ENCODE measurements around the gene TRIM2. TPM values are rescaled to one million over a fixed set of nuclear protein-coding genes. Genes with fewer than 3 reads are reported as not detected.
A peak's percentile ranks its signal among the peaks of the same experiment; 100 is the strongest.

The TRIM2 gene
- total RNA-seq, 3 donors from 2014 or later, result 0.34 to 0.94 (median 0.49) TPM

DNA sequence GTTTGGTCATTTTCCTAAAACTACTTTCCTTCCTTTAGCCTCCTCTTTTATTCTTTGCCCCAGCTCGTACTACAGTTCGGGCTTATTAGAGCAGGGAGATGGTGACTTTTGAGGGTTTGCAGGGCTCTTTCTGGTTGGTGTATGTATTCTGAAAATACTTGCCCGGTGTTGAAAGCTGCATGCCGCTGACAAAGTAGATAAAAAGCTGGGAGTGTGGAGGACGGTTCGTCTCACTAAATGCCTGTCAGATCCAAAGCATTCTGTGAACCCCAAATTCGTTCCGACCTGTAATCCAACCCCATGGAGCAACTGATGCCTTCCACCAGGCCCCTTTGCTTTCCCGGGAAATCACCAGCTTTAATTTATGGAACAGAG, 19.2 kb downstream of the TRIM2 start:
- Mint-ChIP-seq H3K27me3 (ENCODE audit: low read depth) (peaks cover 12% of the 10 kb centered on the region), H3K4me1 (ENCODE audit: low read depth) (peaks cover 31% of the 10 kb centered on the region), H3K4me3 (peak overlapping the region; percentile 85), H3K9me3 (no peaks in the 10 kb centered on the region), H3K36me3 (ENCODE audit: insufficient read depth) (no peaks in the 10 kb centered on the region)
- DNase-seq (no peak), ATAC-seq (no peak)

- Mint-ChIP-seq H3K4me1 (ENCODE audit: low read depth) (peaks cover 31% of the 10 kb centered on the region), H3K36me3 (ENCODE audit: insufficient read depth) (no peaks in the 10 kb centered on the region), H3K9me3 (no peaks in the 10 kb centered on the region), H3K4me3 (peak overlapping the region; percentile 47), H3K27me3 (ENCODE audit: low read depth) (peaks cover 13% of the 10 kb centered on the region)
- no peak for DNase-seq
- no peak for ATAC-seq
Observed at GRCh38 chr4:153223930-153224329, 19.7 kb downstream of the TRIM2 start.

GRCh38 chr4:153224474-153224873, 20.2 kb downstream of the TRIM2 start:
- Mint-ChIP-seq H3K36me3 (ENCODE audit: insufficient read depth) (no peaks in the 10 kb centered on the region), H3K4me3 (no peak overlapping the region), H3K27me3 (ENCODE audit: low read depth) (peaks cover 13% of the 10 kb centered on the region)

GRCh38 chr4:153227469-153228075, 23.3 kb downstream of the TRIM2 start:
- H3K4me3 Mint-ChIP-seq, result no peak overlapping the region
- H3K27me3 Mint-ChIP-seq (ENCODE audit: low read depth), result peaks cover 15% of the 10 kb centered on the region
- H3K36me3 Mint-ChIP-seq (ENCODE audit: insufficient read depth), result no peaks in the 10 kb centered on the region
- H3K9me3 Mint-ChIP-seq, result no peaks in the 10 kb centered on the region
- ATAC-seq, result no peak
- DNase-seq, result no peak
- peaks cover 26% of the 10 kb centered on the region for H3K4me1 Mint-ChIP-seq (ENCODE audit: low read depth)

More at GRCh38 chr4:153224474-153224873, 20.2 kb downstream of the TRIM2 start:
- no peak for DNase-seq
- no peaks in the 10 kb centered on the region for H3K9me3 Mint-ChIP-seq
- no peak for ATAC-seq
- peaks cover 31% of the 10 kb centered on the region for H3K4me1 Mint-ChIP-seq (ENCODE audit: low read depth)

DNA sequence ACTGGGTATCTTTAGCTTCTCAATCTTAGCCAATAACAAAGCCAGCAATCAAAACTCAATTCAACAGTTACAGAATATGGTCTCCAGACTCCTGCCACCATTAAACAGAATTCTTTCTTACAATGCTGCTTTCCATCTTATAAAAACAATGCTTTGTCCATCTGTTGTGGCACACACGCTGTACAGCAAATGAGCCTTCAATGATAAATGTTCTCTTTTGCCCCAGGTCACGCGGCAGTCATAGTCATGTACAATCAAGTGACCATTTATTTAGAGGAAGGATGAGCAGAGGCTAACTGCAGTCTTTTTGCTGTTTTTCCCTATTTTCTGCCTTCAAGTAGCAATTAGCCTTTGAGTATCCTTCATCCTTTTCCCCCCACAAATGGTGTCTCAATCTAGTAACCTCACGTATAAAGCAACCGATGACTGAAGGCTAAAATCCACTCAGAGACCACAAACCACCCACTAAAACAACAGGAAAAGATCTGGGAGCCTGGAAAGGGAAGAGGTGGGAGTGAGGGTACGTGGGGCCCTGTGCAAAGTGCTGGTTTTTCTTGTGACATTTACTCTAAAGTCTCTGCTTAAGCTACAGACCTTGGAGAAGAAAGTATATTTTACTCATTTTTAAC, 24.4 kb downstream of the TRIM2 start:
- H3K27me3 Mint-ChIP-seq (ENCODE audit: low read depth), result peaks cover 15% of the 10 kb centered on the region
- ATAC-seq (no peak), DNase-seq (no peak)
- H3K4me3 Mint-ChIP-seq, result no peak overlapping the region
- peaks cover 30% of the 10 kb centered on the region for H3K4me1 Mint-ChIP-seq (ENCODE audit: low read depth)
- H3K9me3 Mint-ChIP-seq, result no peaks in the 10 kb centered on the region
- H3K36me3 Mint-ChIP-seq (ENCODE audit: insufficient read depth), result no peaks in the 10 kb centered on the region

DNA sequence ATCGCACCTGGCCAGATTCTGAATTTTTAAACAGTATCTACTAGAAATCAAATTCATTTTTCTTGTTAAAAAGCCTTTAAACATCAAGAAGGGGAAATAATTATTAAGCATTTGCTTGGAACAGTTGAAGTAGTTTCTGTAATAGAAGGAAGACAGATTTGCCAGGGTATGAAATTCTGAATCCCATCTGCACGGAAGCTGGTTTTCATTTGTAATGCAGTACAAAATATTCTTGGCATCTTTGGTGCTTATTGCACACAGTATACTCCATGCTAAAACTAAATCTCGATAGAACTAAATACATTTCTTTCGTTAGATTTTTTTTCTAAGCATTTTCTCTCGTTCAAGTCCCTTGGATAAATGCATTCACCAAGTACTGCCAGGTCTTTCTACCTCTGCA, 25.3 kb downstream of the TRIM2 start:
- Mint-ChIP-seq H3K4me3 (no peak overlapping the region), H3K36me3 (ENCODE audit: insufficient read depth) (no peaks in the 10 kb centered on the region), H3K9me3 (no peaks in the 10 kb centered on the region), H3K4me1 (ENCODE audit: low read depth) (peaks cover 23% of the 10 kb centered on the region), H3K27me3 (ENCODE audit: low read depth) (peaks cover 10% of the 10 kb centered on the region)
- ATAC-seq, result no peak
- no peak for DNase-seq

DNA sequence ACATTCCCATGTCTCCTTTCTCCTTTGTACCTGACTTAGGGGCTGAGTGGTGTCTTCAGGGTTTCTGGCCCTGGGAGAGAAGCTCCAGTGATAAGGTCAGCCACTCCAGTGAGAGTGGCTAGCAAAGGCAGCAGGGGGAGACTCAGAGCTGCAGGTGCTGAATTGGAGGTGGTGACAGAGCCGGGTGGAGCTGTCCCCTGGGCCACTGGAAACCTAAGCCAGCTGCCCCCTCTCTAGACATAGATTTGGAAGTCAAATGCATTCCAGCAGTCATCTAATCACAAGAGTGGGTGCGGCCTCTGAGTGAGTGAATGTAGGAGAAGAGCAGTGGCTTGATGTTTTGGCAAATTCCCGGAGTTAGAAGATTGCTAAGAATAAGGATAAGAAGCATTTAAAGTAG, 28.5 kb downstream of the TRIM2 start:
- no peak for DNase-seq
- ATAC-seq, result peak in 1 of 2 donors; percentile 18
- Mint-ChIP-seq H3K4me1 (ENCODE audit: low read depth) (peaks cover 16% of the 10 kb centered on the region), H3K27me3 (ENCODE audit: low read depth) (peaks cover 8% of the 10 kb centered on the region), H3K9me3 (no peaks in the 10 kb centered on the region), H3K4me3 (no peak overlapping the region), H3K36me3 (ENCODE audit: insufficient read depth) (no peaks in the 10 kb centered on the region)

DNA sequence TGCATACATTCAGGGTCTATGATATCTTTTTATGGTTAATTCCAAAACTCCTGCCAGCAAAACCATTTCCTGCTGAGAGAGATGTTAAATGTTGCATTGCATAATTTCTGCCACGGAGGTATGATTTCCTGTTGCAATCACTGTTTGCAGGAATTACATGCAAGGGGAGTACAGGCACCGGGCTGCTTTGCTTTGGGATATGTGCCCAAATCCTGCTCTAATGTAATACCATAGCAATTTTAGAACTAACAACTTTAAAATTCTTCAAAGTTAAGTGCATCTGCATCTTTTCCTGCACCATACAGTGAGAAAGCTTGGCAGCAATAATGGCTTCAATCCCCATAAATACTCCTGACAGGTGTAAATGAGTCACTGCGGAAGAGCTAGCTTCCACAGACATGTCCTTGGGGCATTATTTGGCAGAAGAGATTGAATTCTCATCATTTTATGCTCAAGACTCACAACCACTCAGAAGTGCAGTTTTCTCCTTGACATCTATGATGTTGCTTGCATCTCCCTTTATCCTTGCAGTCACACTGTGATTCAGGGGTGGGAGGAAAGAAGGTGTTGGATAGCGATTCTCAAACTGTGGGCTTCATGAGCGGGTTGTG, 29.6 kb downstream of the TRIM2 start:
- H3K9me3 Mint-ChIP-seq, result no peaks in the 10 kb centered on the region
- no peaks in the 10 kb centered on the region for H3K36me3 Mint-ChIP-seq (ENCODE audit: insufficient read depth)
- H3K27me3 Mint-ChIP-seq (ENCODE audit: low read depth), result peaks cover 2% of the 10 kb centered on the region
- ATAC-seq (no peak), DNase-seq (no peak)
- H3K4me1 Mint-ChIP-seq (ENCODE audit: low read depth), result peaks cover 16% of the 10 kb centered on the region
- H3K4me3 Mint-ChIP-seq, result no peak overlapping the region

GRCh38 chr4:153234885-153235284, 30.6 kb downstream of the TRIM2 start:
- Mint-ChIP-seq H3K36me3 (ENCODE audit: insufficient read depth) (no peaks in the 10 kb centered on the region), H3K4me1 (ENCODE audit: low read depth) (peaks cover 16% of the 10 kb centered on the region), H3K4me3 (no peak overlapping the region), H3K9me3 (no peaks in the 10 kb centered on the region), H3K27me3 (ENCODE audit: low read depth) (peaks cover 2% of the 10 kb centered on the region)
- DNase-seq, result no peak
- no peak for ATAC-seq

GRCh38 chr4:153238135-153238919, 34.1 kb downstream of the TRIM2 start:
- Mint-ChIP-seq H3K4me1 (ENCODE audit: low read depth) (peaks cover 7% of the 10 kb centered on the region), H3K9me3 (no peaks in the 10 kb centered on the region), H3K27me3 (ENCODE audit: low read depth) (no peaks in the 10 kb centered on the region), H3K36me3 (ENCODE audit: insufficient read depth) (no peaks in the 10 kb centered on the region), H3K4me3 (no peak overlapping the region)
- ATAC-seq (no peak), DNase-seq (no peak)

DNA sequence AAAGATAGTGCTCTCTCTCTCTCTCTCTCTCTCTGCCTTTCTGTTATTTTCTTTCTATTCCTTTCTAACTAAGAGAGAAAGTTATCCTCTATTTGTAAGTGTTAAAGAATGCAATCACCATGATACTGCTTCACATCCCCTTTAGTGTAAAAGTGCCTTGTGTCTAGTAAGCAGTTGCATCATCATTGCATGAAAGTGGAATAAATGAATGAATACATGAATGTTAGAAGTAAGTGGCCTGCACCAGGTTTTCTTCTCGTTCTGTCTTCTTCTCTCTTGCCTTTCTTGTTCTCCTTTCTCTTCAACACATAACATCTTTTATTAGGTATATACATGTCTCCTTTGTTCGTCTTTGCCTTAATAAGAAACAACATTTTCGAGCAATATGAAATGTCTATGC, 35.2 kb downstream of the TRIM2 start:
- Mint-ChIP-seq H3K4me1 (ENCODE audit: low read depth) (peaks cover 4% of the 10 kb centered on the region), H3K27me3 (ENCODE audit: low read depth) (no peaks in the 10 kb centered on the region), H3K36me3 (ENCODE audit: insufficient read depth) (no peaks in the 10 kb centered on the region), H3K9me3 (no peaks in the 10 kb centered on the region), H3K4me3 (no peak overlapping the region)
- ATAC-seq, result no peak
- no peak for DNase-seq

DNA sequence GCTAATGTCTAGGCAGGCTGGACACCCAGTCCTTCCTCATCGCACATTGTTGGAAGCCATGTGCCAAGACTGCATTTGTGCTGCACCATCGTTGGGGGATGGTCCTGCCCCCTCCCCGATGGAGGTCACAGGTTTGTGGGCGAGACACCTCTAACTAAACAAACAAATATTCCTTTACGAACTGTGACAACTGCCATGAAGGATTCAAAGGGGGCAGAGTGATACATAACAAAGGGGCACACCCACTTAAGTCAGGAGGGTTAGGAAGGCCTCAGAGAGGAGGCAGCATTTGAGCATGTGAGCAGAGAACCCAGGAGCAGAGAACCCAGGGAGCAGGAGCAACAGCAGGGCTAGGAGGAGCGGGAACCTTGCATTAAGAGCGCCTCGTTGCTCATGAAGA, 37.1 kb downstream of the TRIM2 start:
- H3K4me1 Mint-ChIP-seq (ENCODE audit: low read depth), result no peaks in the 10 kb centered on the region

GRCh38 chr4:153241970-153242838, 38.0 kb downstream of the TRIM2 start:
- no peaks in the 10 kb centered on the region for H3K27me3 Mint-ChIP-seq (ENCODE audit: low read depth)
- H3K4me1 Mint-ChIP-seq (ENCODE audit: low read depth), result no peaks in the 10 kb centered on the region
- ATAC-seq (no peak), DNase-seq (no peak)
- H3K36me3 Mint-ChIP-seq (ENCODE audit: insufficient read depth), result no peaks in the 10 kb centered on the region
- H3K9me3 Mint-ChIP-seq, result no peaks in the 10 kb centered on the region
- no peak overlapping the region for H3K4me3 Mint-ChIP-seq

More for the DNA sequence above, 37.1 kb downstream of the TRIM2 start:
- no peaks in the 10 kb centered on the region for H3K9me3 Mint-ChIP-seq
- H3K36me3 Mint-ChIP-seq (ENCODE audit: insufficient read depth), result no peaks in the 10 kb centered on the region
- DNase-seq (no peak), ATAC-seq (no peak)
- H3K27me3 Mint-ChIP-seq (ENCODE audit: low read depth), result no peaks in the 10 kb centered on the region
- no peak overlapping the region for H3K4me3 Mint-ChIP-seq

DNA sequence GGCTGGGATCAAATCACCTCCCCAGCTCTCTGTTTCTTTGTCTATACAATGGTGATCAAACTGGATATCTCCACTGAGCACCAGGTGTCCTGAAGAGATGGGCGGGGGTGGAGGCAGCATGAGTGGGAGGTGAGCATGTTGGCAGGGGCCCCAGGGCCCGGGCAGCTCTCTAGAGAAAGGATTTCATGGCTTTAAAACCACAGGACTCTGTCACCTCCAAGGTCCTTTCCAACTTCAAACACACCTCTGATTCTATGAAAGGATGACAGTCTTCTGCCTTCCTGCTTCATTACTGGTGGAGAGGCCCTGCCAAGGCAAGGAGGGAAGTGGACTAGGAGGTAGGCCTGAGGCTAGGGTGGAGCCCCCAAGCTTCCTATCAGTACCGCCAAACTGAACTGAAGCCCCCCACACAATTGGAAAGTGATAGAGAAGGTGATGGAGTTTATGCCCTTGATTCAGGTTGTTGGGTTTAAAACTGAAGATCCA, 38.6 kb downstream of the TRIM2 start:
- DNase-seq (no peak), ATAC-seq (no peak)
- no peaks in the 10 kb centered on the region for H3K36me3 Mint-ChIP-seq (ENCODE audit: insufficient read depth)
- no peaks in the 10 kb centered on the region for H3K4me1 Mint-ChIP-seq (ENCODE audit: low read depth)
- H3K4me3 Mint-ChIP-seq, result no peak overlapping the region
- H3K9me3 Mint-ChIP-seq, result no peaks in the 10 kb centered on the region
- no peaks in the 10 kb centered on the region for H3K27me3 Mint-ChIP-seq (ENCODE audit: low read depth)
